PC-3 (cell line): Measurements from ENCODE around the gene CARD11.

Experiments
- CTCF ChIP-seq: fragments of 300-600 bp; sonication (generic); conservative IDR thresholded peaks from 2 replicates; pipeline ENCODE4 v1.5.1; 2017; ENCODE audit warnings: antibody characterized with exemption, low read depth, mild to moderate bottlenecking, low read length
- EZH2 ChIP-seq: fragments of 300-600 bp; sonication (generic); IDR thresholded peaks from one replicate; pipeline ENCODE4 v1.6.1; 2017; ENCODE audit warnings: antibody characterized with exemption, mild to moderate bottlenecking, low read length; ENCODE audit not compliant: unreplicated experiment
- EZH2phosphoT487 ChIP-seq: fragments of 300-600 bp; sonication (generic); IDR thresholded peaks from 2 replicates; pipeline ENCODE4 v1.6.1; 2018; ENCODE audit warnings: mild to moderate bottlenecking, antibody characterized with exemption, low read length, borderline replicate concordance

GRCh38 chr7:2931034-2931415 lies 112.6 kb downstream of the CARD11 start:
- TF ChIP-seq EZH2phosphoT487 (no peak), EZH2 (no peak), CTCF (no peak)
